GM19395 (cell line): ENCODE measurements around the gene AWAT1.
"Not testable (repeated sequence)": the region's sequence is repeated elsewhere in the genome, so short reads cannot be mapped to it uniquely, and the experiment has no call there.

Source experiments
- ATAC-seq: cut with Tn5 transposase; IDR thresholded peaks from one replicate; pipeline ENCODE4 v1.9.1; 2021; ENCODE audit warnings: mild to moderate bottlenecking, moderate library complexity; ENCODE audit not compliant: unreplicated experiment

The AWAT1 gene

DNA sequence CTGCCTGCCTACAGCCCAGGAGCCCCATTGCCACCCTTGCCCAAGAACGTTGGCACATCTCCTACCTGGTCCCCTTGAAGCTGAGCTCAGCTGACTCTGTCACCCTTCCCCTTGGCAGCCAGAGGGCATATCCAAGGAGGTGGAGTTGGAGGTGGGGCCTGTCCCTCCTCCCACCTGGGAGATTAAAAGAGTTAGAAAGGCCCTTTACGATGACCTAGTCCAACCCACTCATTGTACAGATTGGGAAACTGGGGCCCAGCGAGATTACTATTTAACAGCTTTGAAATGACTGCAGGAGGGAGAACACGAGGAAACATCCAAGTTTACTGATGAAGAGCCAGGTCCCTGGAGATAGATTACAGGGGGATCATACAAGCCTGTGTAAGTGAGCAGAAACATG, 25.6 kb downstream of the AWAT1 start, which contains the start of gene P2RY4:
P2RY4 (minus strand) TSS at position 101 of the 400 bp plus-strand sequence. CDS start 580 bp downstream, outside the sequence.
- ATAC-seq = no peak

DNA sequence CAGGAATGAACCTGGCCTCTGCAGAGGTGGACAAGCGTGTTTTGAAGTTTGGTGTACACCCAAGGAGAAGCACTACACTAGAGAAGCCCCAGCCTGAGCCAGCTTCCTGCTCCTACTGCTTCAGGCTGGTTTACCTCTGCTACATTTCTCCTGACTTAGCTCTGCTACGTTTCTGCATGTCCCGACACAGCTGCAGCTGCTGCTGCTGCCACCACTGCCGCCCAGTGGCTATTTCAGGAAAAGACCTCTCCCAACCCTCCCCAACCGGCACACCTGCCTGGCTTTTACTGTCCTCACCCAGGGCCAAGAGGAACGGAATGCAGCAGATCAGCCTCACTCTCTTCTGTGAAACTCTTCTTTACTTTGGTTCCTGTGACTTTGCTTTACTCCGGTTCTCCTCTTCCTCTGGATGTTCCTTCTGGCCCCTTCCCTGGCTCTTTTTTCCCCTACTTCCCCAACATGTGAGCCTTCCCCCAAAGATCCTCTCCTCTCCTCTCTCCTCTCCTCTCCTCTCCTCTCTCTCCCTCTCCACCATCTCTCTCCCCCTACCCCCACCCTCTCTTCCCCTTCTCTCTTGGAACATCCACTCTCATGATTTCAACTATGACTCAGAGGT, 28.6 kb downstream of the AWAT1 start:
- peak; percentile 84 for ATAC-seq

DNA sequence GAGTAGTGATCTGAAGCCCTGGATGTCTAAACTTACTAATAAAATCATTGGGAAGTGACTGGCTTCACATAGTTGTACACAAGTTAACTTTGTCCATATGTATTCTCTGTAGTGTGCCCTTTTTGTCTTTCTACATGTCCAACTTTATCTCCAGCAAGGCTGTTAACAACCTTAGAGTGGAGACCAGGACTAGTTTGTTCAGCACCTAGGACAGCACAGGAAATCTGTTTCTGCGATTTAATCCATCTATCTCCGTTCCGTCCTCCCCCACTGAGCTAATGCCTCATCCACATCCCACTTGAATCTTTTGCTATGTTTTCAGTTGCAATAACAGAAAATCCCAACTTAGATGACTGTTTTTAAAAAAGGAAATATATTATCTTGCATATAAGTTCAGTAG, 30.3 kb downstream of the AWAT1 start:
- no peak for ATAC-seq

- ATAC-seq = no peak
These were observed 33.6 kb downstream of the AWAT1 start, which contains the start of gene ARR3 for GRCh38 chrX:70268034-70268433. TSS of gene ARR3 (plus strand) at chrX:70268334. CDS start at chrX:70269386, 1,052 bp downstream.

DNA sequence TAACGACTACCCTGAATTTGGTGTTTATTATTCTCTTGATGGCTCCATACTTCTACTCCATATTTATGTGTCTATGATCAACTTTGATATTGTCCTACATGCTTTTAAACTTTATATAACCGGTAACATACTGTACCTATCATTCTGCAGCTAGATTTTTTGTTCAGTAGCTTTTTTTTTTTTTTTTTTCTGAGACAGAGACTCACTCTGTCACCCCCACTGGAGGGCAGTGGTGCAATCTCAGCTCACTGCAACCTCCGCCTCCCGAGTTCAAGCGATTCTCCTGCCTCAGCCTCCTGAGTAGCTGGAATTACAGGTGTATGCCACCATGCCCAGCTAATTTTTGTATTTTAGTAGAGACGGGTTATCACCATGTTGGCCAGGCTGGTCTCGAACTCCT, 39.6 kb downstream of the AWAT1 start:
- ATAC-seq = not testable (repeated sequence)

DNA sequence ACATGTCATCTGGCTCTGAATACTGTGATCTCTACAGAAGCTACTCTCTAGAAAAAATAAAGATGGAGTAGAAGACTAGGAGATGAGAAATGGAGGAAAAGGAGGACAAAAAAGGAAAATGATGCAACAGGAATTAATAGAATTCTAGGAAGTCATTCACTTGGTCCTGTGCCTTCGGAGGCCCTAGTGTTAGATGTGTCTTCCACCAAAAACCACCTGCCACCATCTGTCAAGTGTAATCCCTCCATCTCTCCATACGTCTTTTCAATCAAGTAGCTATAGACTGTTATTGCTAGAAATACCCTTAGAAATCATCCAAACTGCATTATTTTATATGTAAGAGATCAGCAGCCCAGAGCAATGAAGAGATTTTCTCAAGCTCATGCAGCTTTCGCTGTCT, 44.6 kb downstream of the AWAT1 start:
- no peak for ATAC-seq

DNA sequence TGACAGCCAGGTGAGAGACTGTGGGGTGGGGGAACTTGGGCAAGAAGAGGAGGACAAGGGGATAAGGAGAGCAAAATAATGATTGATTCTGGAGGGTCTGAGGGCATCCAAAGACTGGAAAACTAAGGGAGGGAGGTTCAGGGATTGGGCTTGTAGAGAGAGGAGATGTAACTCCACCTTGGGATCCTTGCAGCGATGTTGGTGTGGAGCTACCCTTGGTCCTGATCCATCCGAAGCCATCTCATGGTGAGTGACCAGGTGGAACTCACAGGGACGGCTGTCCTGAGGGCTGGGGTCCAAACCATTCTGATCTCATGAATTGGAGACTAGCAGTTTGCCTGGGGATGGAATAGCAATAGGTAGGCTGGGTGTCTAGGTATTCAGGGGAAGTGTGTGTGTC, 46.1 kb downstream of the AWAT1 start:
- no peak for ATAC-seq

DNA sequence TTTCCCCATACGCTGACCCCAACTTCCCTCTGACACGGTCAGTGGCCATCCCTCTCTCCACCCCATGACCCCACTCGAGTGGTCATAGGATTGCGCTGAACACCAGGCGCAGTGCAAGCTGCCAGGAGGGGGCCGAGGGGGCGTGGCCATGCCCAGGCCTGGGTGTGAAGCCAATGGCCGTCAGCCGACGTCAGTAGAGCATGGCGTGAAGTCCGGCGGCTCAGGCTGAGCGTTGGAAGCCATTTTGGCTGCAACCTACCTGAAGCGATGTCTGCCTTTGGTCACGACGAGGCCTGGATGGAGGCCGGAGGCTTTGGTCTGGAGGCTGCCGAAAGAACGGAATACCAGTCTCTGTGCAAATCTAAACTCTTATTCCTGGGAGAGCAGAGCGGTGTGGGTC, 47.5 kb downstream of the AWAT1 start, which contains the start of gene RAB41:
RAB41 (plus strand) TSS at position 222 of the 400 bp plus-strand sequence; CDS start at position 268, 46 bp downstream.
- no peak for ATAC-seq

DNA sequence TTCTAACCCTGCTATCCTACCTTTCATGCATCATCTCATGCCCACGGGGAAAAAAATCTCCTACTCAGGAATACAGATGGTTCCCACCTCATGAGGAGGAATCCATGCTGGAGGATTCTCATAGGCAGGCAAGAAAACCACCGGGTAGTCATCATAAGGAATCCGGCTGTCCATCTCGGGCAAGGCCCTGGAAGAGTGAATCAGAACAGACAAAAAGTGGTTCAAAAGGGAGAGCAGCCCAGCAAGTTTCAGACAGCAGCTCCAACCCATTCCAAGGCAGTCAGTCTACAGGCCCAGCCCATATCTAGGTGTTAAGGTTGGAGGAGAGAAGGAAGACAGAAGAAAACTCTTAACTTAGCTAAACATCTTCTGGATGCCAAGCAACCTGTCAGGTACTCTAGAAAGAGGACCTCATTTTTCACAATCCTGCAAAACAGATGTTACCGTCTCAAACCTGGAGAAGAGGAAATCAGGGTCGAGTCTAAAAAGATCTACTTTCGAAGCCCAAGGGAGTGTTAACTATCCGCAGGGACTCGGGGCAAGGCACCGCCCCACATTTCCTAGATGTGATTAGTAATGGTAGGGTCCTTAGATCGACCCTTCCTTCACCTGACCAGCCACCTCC, 54.8 kb downstream of the AWAT1 start:
- ATAC-seq = peak; percentile 21
